Measurements from ENCODE around the gene GP1BA. TPM values are rescaled to one million over a fixed set of nuclear protein-coding genes. Genes with fewer than 3 reads are reported as not detected.
A peak's percentile ranks its signal among the peaks of the same experiment; 100 is the strongest.

GP1BA gene
- total and polyA plus RNA-seq, 2 donors (not counting 3 experiments of a cell fraction or from before 2014, with no cell fraction given), result not detected

DNA sequence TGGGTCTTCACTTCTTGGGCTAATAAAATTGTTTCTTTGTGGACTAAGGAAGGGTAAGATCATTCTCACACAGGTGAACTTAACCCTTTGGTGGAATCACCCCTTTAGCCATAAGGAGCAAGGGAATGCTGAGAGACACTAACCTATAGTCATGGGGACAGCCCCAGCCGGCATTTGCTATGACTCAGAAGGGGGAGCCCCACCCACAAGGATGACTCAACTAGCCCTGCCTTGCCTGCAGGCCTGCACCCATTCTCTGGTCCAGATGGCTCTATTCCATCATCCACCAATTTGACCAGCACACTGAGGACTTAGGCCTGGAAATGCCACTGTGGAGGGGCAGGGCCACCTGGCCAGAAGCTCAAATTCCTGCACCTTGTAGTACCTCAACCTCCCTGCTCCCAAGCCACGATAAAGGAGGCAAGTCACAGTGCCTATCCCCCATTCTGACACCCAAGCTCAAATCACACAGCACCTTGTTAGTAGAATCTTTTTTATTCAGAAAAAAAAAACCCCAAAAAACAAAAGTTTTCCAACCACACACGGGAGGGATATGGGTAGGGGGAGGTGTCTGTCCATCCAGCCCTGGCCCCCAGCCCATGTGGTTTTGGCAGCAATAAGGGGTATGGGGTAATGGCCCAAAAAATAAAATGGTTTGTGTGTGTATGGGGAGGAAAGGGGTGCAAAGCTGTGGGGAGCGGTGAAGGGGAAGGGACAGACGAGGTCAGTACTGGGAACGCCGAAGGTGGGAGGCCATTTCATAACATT, 13.3 kb downstream of the GP1BA start:
- H3K4me2 ChIP-seq (ENCODE audit: insufficient read depth, low read length), result peak overlapping the region; percentile 66
- no peaks in the 10 kb centered on the region for H3K9me3 ChIP-seq (replicated peaks; ENCODE audit: control insufficient read depth, insufficient read depth, low read length)
- peaks cover 32% of the 10 kb centered on the region for H3K4me1 ChIP-seq (ENCODE audit: control insufficient read depth, extremely low read depth, insufficient read depth, low read length)
- no peaks in the 10 kb centered on the region for H3K27me3 ChIP-seq (ENCODE audit: control insufficient read depth in 2 of 2, insufficient read depth in 2 of 2, low read length in 2 of 2)
- BruUV-seq (replicated peaks), result no TSS peak
- intact Hi-C loops (cut with micrococcal nuclease), result no loop called here
- FAIRE-seq (peak; percentile 93), DNase-seq (ENCODE audit: low read depth, low spot score) (peak; percentile 77)
- ChIA-PET POLR2A (interaction anchor here (1.7 kb wide), 1 partner anchor 22 kb away, joined by 5 read pairs; the partner anchor contains the start of gene SPAG7), CTCF (interaction anchor here (0.9 to 2.0 kb wide), 2 partner anchors 22 to 36 kb away, joined by 3 to 8 read pairs; partner anchors contain the start of gene SPAG7)
- no peak for TF ChIP-seq POLR2AphosphoS5 (IDR thresholded peaks at IDR 0.05; ENCODE audit: insufficient read depth, low read depth, low read length)
- TF ChIP-seq FOS (IDR thresholded peaks at IDR 0.05; ENCODE audit: borderline replicate concordance, insufficient read depth, low read length), result peak; percentile 98
- TF ChIP-seq, protein P1, sequence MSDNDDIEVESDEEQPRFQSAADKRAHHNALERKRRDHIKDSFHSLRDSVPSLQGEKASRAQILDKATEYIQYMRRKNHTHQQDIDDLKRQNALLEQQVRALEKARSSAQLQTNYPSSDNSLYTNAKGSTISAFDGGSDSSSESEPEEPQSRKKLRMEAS (IDR thresholded peaks at IDR 0.05; ENCODE audit: insufficient read depth, insufficient read length), result no peak
- TF ChIP-seq JUN (IDR thresholded peaks at IDR 0.05; ENCODE audit: borderline replicate concordance, insufficient read depth, insufficient read length, low read depth), result peak; percentile 78
- peak overlapping the region in 1 of 3 experiments; percentile 25 for H3K4me3 ChIP-seq (replicated peaks in 1 of 3; ENCODE audit: insufficient read depth in 1 of 3, low read depth in 1 of 3, low read length in 3 of 3)
- dilution Hi-C loops (cut with MboI; ENCODE audit: extremely low pct_ligation_motif_present, low sequenced_read_pairs), result no loop called here
- peak overlapping the region; percentile 12 for H3K9ac ChIP-seq (replicated peaks; ENCODE audit: extremely low read depth, insufficient read depth, low read length)
- no peak overlapping the region for H2AFZ ChIP-seq (ENCODE audit: low read depth, low read length)
- H3K79me2 ChIP-seq (ENCODE audit: control insufficient read depth, insufficient read depth, low read length), result peaks cover 77% of the 10 kb centered on the region
- H3K27ac ChIP-seq (ENCODE audit: insufficient read depth, low read depth, low read length), result peak overlapping the region; percentile 49
- no peaks in the 10 kb centered on the region for H4K20me1 ChIP-seq (replicated peaks; ENCODE audit: control insufficient read depth, extremely low read depth, insufficient read depth, low read length)
- H3K36me3 ChIP-seq (ENCODE audit: control insufficient read depth in 2 of 2, extremely low read depth in 1 of 2, insufficient read depth in 2 of 2, low read length in 2 of 2), result peaks cover 13 to 28% of the 10 kb centered on the region in 2 experiments
- H3K9me1 ChIP-seq (replicated peaks; ENCODE audit: control insufficient read depth, extremely low read depth, insufficient read depth, low read length), result no peaks in the 10 kb centered on the region

DNA sequence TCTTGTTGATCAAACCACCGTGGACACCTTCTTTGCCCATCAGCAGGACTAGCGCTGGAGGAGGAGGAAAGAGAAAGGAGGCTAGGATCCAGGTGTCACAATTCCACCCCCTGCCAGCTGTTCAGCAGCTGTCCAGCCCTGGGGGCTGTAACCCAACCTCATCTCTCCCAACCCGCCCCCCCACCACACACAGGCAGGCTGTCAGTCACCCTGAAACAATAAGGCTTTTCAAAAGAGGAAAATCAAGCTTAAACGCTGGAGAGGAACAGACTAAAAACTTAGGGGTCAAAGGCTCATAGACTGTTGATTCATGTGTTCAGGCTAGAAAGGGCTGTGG, 13.8 kb downstream of the GP1BA start:
- H3K4me3 ChIP-seq (replicated peaks in 1 of 3; ENCODE audit: insufficient read depth in 1 of 3, low read depth in 1 of 3, low read length in 3 of 3), result peak overlapping the region in 2 of 3 experiments; percentile 4 to 86
- TF ChIP-seq POLR2A (IDR thresholded peaks at IDR 0.05; ENCODE audit: low read depth, low read length), result no peak
- TF ChIP-seq, protein P1 (IDR thresholded peaks at IDR 0.05; ENCODE audit: insufficient read depth, insufficient read length), result no peak
- TF ChIP-seq GATA2 (IDR thresholded peaks at IDR 0.05; ENCODE audit: insufficient read depth, insufficient read length, low read depth, low read length), result no peak
- no peak for TF ChIP-seq MYC (IDR thresholded peaks at IDR 0.05; ENCODE audit: low read depth, low read length)
- no peak for TF ChIP-seq EZH2 (IDR thresholded peaks at IDR 0.05; ENCODE audit: borderline replicate concordance, low read depth, low read length, severe bottlenecking)
- TF ChIP-seq POLR2AphosphoS5 (IDR thresholded peaks at IDR 0.05; ENCODE audit: insufficient read depth, low read depth, low read length), result no peak
- no peak for TF ChIP-seq FOS (IDR thresholded peaks at IDR 0.05; ENCODE audit: borderline replicate concordance, insufficient read depth, low read length)
- no peak for TF ChIP-seq JUN (IDR thresholded peaks at IDR 0.05; ENCODE audit: borderline replicate concordance, insufficient read depth, insufficient read length, low read depth)
- TF ChIP-seq, protein P2, sequence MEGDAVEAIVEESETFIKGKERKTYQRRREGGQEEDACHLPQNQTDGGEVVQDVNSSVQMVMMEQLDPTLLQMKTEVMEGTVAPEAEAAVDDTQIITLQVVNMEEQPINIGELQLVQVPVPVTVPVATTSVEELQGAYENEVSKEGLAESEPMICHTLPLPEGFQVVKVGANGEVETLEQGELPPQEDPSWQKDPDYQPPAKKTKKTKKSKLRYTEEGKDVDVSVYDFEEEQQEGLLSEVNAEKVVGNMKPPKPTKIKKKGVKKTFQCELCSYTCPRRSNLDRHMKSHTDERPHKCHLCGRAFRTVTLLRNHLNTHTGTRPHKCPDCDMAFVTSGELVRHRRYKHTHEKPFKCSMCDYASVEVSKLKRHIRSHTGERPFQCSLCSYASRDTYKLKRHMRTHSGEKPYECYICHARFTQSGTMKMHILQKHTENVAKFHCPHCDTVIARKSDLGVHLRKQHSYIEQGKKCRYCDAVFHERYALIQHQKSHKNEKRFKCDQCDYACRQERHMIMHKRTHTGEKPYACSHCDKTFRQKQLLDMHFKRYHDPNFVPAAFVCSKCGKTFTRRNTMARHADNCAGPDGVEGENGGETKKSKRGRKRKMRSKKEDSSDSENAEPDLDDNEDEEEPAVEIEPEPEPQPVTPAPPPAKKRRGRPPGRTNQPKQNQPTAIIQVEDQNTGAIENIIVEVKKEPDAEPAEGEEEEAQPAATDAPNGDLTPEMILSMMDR (IDR thresholded peaks at IDR 0.05; ENCODE audit: extremely low read depth in 1 of 2, insufficient read depth in 1 of 2, low read depth in 1 of 2, low read length in 2 of 2), result no peak

More for the DNA sequence above, 13.8 kb downstream of the GP1BA start:
- FAIRE-seq (peak; percentile 35), DNase-seq (ENCODE audit: low read depth, low spot score) (no peak)
- Histone ChIP-seq H3K27ac (ENCODE audit: insufficient read depth, low read depth, low read length) (no peak overlapping the region), H2AFZ (ENCODE audit: low read depth, low read length) (no peak overlapping the region), H3K9me3 (replicated peaks; ENCODE audit: control insufficient read depth, insufficient read depth, low read length) (no peaks in the 10 kb centered on the region), H4K20me1 (replicated peaks; ENCODE audit: control insufficient read depth, extremely low read depth, insufficient read depth, low read length) (no peaks in the 10 kb centered on the region), H3K4me1 (ENCODE audit: control insufficient read depth, extremely low read depth, insufficient read depth, low read length) (peaks cover 35% of the 10 kb centered on the region), H3K27me3 (ENCODE audit: control insufficient read depth in 2 of 2, insufficient read depth in 2 of 2, low read length in 2 of 2) (no peaks in the 10 kb centered on the region), H3K9ac (replicated peaks; ENCODE audit: extremely low read depth, insufficient read depth, low read length) (peak overlapping the region; percentile 7), H3K36me3 (ENCODE audit: control insufficient read depth in 2 of 2, extremely low read depth in 1 of 2, insufficient read depth in 2 of 2, low read length in 2 of 2) (peaks cover 13 to 28% of the 10 kb centered on the region in 2 experiments), H3K9me1 (replicated peaks; ENCODE audit: control insufficient read depth, extremely low read depth, insufficient read depth, low read length) (no peaks in the 10 kb centered on the region), H3K79me2 (ENCODE audit: control insufficient read depth, insufficient read depth, low read length) (peaks cover 73% of the 10 kb centered on the region), H3K4me2 (ENCODE audit: insufficient read depth, low read length) (peak overlapping the region; percentile 93)
- intact Hi-C loops (cut with micrococcal nuclease), result loop anchor here (1.0 kb wide), 1 partner anchor 40 kb away; no protein-coding TSS in a partner anchor
- CTCF ChIA-PET, result interaction anchor here (0.9 to 2.0 kb wide), 3 partner anchors 21 to 42 kb away, joined by 3 to 8 read pairs (median 4); partner anchors contain the start of genes CAMTA2 and SPAG7
- POLR2A ChIA-PET, result interaction anchor here (1.7 kb wide), 1 partner anchor 21 kb away, joined by 5 read pairs; the partner anchor contains the start of gene SPAG7
- BruUV-seq (replicated peaks), result no TSS peak
- dilution Hi-C loops (cut with MboI; ENCODE audit: extremely low pct_ligation_motif_present, low sequenced_read_pairs), result no loop called here
